Transverse colon (tissue), 4 donors: Measurements from ENCODE around the gene KCTD21.

Source experiments
- CTCF ChIP-seq, 5 experiments: fragments of 200-600 bp in 3 of 5; fragments of 450-650 bp in 2 of 5; sonication (generic) in 3 of 5; IDR thresholded peaks; 1 replicate in 2 of 5; 2 replicates in 3 of 5; pipeline ENCODE4 v1.5.1; 2016 to 2017; ENCODE audit warnings: antibody characterized with exemption in 5 of 5, inconsistent platforms in 3 of 5, mild to moderate bottlenecking in 2 of 5, moderate library complexity in 1 of 5
- EP300 ChIP-seq: sonication (generic); formaldehyde crosslinking; IDR thresholded peaks from one replicate; pipeline ENCODE4 v1.6.1; 2017; ENCODE audit warnings: antibody characterized with exemption, low read depth
- POLR2A ChIP-seq: fragments of 450-650 bp; IDR thresholded peaks from one replicate; pipeline ENCODE4 v1.6.1; 2016; ENCODE audit warnings: antibody characterized with exemption, mild to moderate bottlenecking, moderate library complexity
- POLR2AphosphoS5 ChIP-seq, 3 donors: sonication (generic); formaldehyde crosslinking; IDR thresholded peaks; one replicate each; pipeline ENCODE4 v1.6.1; 2016; ENCODE audit warnings: antibody characterized with exemption in 3 of 3

GRCh38 chr11:78201096-78201818 is 12.8 kb upstream of the KCTD21 start:
- TF ChIP-seq CTCF (IDR thresholded peaks at IDR 0.05): no peak
- no peak for TF ChIP-seq EP300
- no peak for TF ChIP-seq POLR2A
- no peak for TF ChIP-seq POLR2AphosphoS5 (IDR thresholded peaks at IDR 0.05)
